ENCODE results near the gene LRRC32. TPM values are rescaled to one million over a fixed set of nuclear protein-coding genes. Genes with fewer than 3 reads are reported as not detected.

Gene LRRC32
- total RNA-seq, 1 donor from 2014 or later: 6.8 TPM

GRCh38 chr11:76654298-76654851 lies 16.2 kb downstream of the LRRC32 start:
- H3K4me3 ChIP-seq (ENCODE audit: low read depth, low read length): no peak overlapping the region
- no peak for DNase-seq (ENCODE audit: low read depth)
- H3K36me3 ChIP-seq (ENCODE audit: control insufficient read depth, insufficient read depth, low read length): no peaks in the 10 kb centered on the region
- H3K27me3 ChIP-seq (ENCODE audit: control insufficient read depth, insufficient read depth, low read length): peaks cover 12% of the 10 kb centered on the region
- TF ChIP-seq CTCF (IDR thresholded peaks at IDR 0.05; ENCODE audit: insufficient read depth, low read length, poor library complexity, severe bottlenecking): no peak

GRCh38 chr11:76653674-76654284 lies 16.8 kb downstream of the LRRC32 start:
- Histone ChIP-seq H3K4me3 (ENCODE audit: low read depth, low read length) (no peak overlapping the region), H3K36me3 (ENCODE audit: control insufficient read depth, insufficient read depth, low read length) (no peaks in the 10 kb centered on the region), H3K27me3 (ENCODE audit: control insufficient read depth, insufficient read depth, low read length) (peaks cover 14% of the 10 kb centered on the region)
- TF ChIP-seq CTCF (IDR thresholded peaks at IDR 0.05; ENCODE audit: insufficient read depth, low read length, poor library complexity, severe bottlenecking): no peak
- DNase-seq (ENCODE audit: low read depth): no peak

- DNase-seq (ENCODE audit: low read depth): no peak
- Histone ChIP-seq H3K27me3 (ENCODE audit: control insufficient read depth, insufficient read depth, low read length) (peaks cover 15% of the 10 kb centered on the region), H3K4me3 (ENCODE audit: low read depth, low read length) (no peak overlapping the region), H3K36me3 (ENCODE audit: control insufficient read depth, insufficient read depth, low read length) (no peaks in the 10 kb centered on the region)
- TF ChIP-seq CTCF (IDR thresholded peaks at IDR 0.05; ENCODE audit: insufficient read depth, low read length, poor library complexity, severe bottlenecking): no peak
Measured at GRCh38 chr11:76653012-76653673, 17.4 kb downstream of the LRRC32 start.

GRCh38 chr11:76649851-76650372 lies 20.6 kb downstream of the LRRC32 start:
- no peak for TF ChIP-seq CTCF (IDR thresholded peaks at IDR 0.05; ENCODE audit: insufficient read depth, low read length, poor library complexity, severe bottlenecking)
- no peak for DNase-seq (ENCODE audit: low read depth)
- Histone ChIP-seq H3K4me3 (ENCODE audit: low read depth, low read length) (no peak overlapping the region), H3K36me3 (ENCODE audit: control insufficient read depth, insufficient read depth, low read length) (no peaks in the 10 kb centered on the region), H3K27me3 (ENCODE audit: control insufficient read depth, insufficient read depth, low read length) (peaks cover 8% of the 10 kb centered on the region)

- no peak for TF ChIP-seq CTCF (IDR thresholded peaks at IDR 0.05; ENCODE audit: insufficient read depth, low read length, poor library complexity, severe bottlenecking)
- peaks cover 11% of the 10 kb centered on the region for H3K27me3 ChIP-seq (ENCODE audit: control insufficient read depth, insufficient read depth, low read length)
- no peak overlapping the region for H3K4me3 ChIP-seq (ENCODE audit: low read depth, low read length)
- no peaks in the 10 kb centered on the region for H3K36me3 ChIP-seq (ENCODE audit: control insufficient read depth, insufficient read depth, low read length)
- no peak for DNase-seq (ENCODE audit: low read depth)
Measured at GRCh38 chr11:76649011-76649410, 21.5 kb downstream of the LRRC32 start.
